Activated naive CD8-positive, alpha-beta T cell (primary cell): ENCODE results near the gene HSPA12A.

Experiments
- H3K27ac Mint-ChIP-seq: one replicate; pipeline ENCODE4 v1.8.0; 2021; ENCODE audit warnings: mixed read lengths
- H3K27me3 Mint-ChIP-seq: one replicate; pipeline ENCODE4 v1.8.0; 2021; ENCODE audit warnings: mixed read lengths
- H3K36me3 Mint-ChIP-seq: one replicate; pipeline ENCODE4 v1.8.0; 2021; ENCODE audit warnings: mixed read lengths
- H3K4me1 Mint-ChIP-seq: one replicate; pipeline ENCODE4 v1.8.0; 2021; ENCODE audit warnings: low read depth, mixed read lengths
- H3K4me3 Mint-ChIP-seq: one replicate; pipeline ENCODE4 v1.8.0; 2021; ENCODE audit warnings: mild to moderate bottlenecking, mixed read lengths
- H3K9me3 Mint-ChIP-seq: one replicate; pipeline ENCODE4 v1.8.0; 2021; ENCODE audit warnings: low read depth, mixed read lengths

HSPA12A gene

GRCh38 chr10:116688741-116689495, 53.4 kb downstream of the HSPA12A start:
- no peak overlapping the region for H3K4me3 Mint-ChIP-seq
- H3K9me3 Mint-ChIP-seq = no peaks in the 10 kb centered on the region
- peaks cover 17% of the 10 kb centered on the region for H3K27me3 Mint-ChIP-seq
- no peak overlapping the region for H3K27ac Mint-ChIP-seq
- H3K4me1 Mint-ChIP-seq = no peaks in the 10 kb centered on the region
- H3K36me3 Mint-ChIP-seq = no peaks in the 10 kb centered on the region

- Mint-ChIP-seq H3K27ac (no peak overlapping the region), H3K36me3 (no peaks in the 10 kb centered on the region), H3K27me3 (peaks cover 17% of the 10 kb centered on the region), H3K4me1 (no peaks in the 10 kb centered on the region), H3K4me3 (no peak overlapping the region), H3K9me3 (no peaks in the 10 kb centered on the region)
Measured at GRCh38 chr10:116688241-116688711, 54.1 kb downstream of the HSPA12A start.

- no peaks in the 10 kb centered on the region for H3K9me3 Mint-ChIP-seq
- H3K4me3 Mint-ChIP-seq = no peak overlapping the region
- H3K27me3 Mint-ChIP-seq = peaks cover 20% of the 10 kb centered on the region
- no peaks in the 10 kb centered on the region for H3K4me1 Mint-ChIP-seq
- no peak overlapping the region for H3K27ac Mint-ChIP-seq
- no peaks in the 10 kb centered on the region for H3K36me3 Mint-ChIP-seq
Measured at GRCh38 chr10:116687633-116688032, 54.7 kb downstream of the HSPA12A start.

- H3K9me3 Mint-ChIP-seq = no peaks in the 10 kb centered on the region
- H3K4me1 Mint-ChIP-seq = no peaks in the 10 kb centered on the region
- no peak overlapping the region for H3K4me3 Mint-ChIP-seq
- no peak overlapping the region for H3K27ac Mint-ChIP-seq
- no peaks in the 10 kb centered on the region for H3K36me3 Mint-ChIP-seq
- H3K27me3 Mint-ChIP-seq = peaks cover 20% of the 10 kb centered on the region
Measured at GRCh38 chr10:116686632-116687031, 55.7 kb downstream of the HSPA12A start.

- Mint-ChIP-seq H3K4me3 (no peak overlapping the region), H3K4me1 (no peaks in the 10 kb centered on the region), H3K27me3 (peaks cover 19% of the 10 kb centered on the region), H3K27ac (no peak overlapping the region), H3K36me3 (no peaks in the 10 kb centered on the region), H3K9me3 (no peaks in the 10 kb centered on the region)
Measured at GRCh38 chr10:116685807-116686206, 56.6 kb downstream of the HSPA12A start.

GRCh38 chr10:116684781-116685180, 57.6 kb downstream of the HSPA12A start:
- Mint-ChIP-seq H3K36me3 (no peaks in the 10 kb centered on the region), H3K4me1 (no peaks in the 10 kb centered on the region), H3K27ac (no peak overlapping the region), H3K27me3 (peaks cover 19% of the 10 kb centered on the region), H3K4me3 (no peak overlapping the region), H3K9me3 (no peaks in the 10 kb centered on the region)

GRCh38 chr10:116683821-116684220, 58.5 kb downstream of the HSPA12A start:
- no peaks in the 10 kb centered on the region for H3K4me1 Mint-ChIP-seq
- no peaks in the 10 kb centered on the region for H3K36me3 Mint-ChIP-seq
- H3K27ac Mint-ChIP-seq = no peak overlapping the region
- H3K27me3 Mint-ChIP-seq = peaks cover 15% of the 10 kb centered on the region
- H3K9me3 Mint-ChIP-seq = no peaks in the 10 kb centered on the region
- no peak overlapping the region for H3K4me3 Mint-ChIP-seq

- no peak overlapping the region for H3K27ac Mint-ChIP-seq
- no peak overlapping the region for H3K4me3 Mint-ChIP-seq
- H3K36me3 Mint-ChIP-seq = no peaks in the 10 kb centered on the region
- H3K4me1 Mint-ChIP-seq = no peaks in the 10 kb centered on the region
- no peaks in the 10 kb centered on the region for H3K9me3 Mint-ChIP-seq
- H3K27me3 Mint-ChIP-seq = peaks cover 15% of the 10 kb centered on the region
Measured at GRCh38 chr10:116683166-116683565, 59.2 kb downstream of the HSPA12A start.

GRCh38 chr10:116679351-116679750, 63.0 kb downstream of the HSPA12A start:
- no peaks in the 10 kb centered on the region for H3K36me3 Mint-ChIP-seq
- H3K4me3 Mint-ChIP-seq = no peak overlapping the region
- H3K27ac Mint-ChIP-seq = no peak overlapping the region
- peaks cover 14% of the 10 kb centered on the region for H3K27me3 Mint-ChIP-seq
- no peaks in the 10 kb centered on the region for H3K4me1 Mint-ChIP-seq
- no peaks in the 10 kb centered on the region for H3K9me3 Mint-ChIP-seq

- no peaks in the 10 kb centered on the region for H3K36me3 Mint-ChIP-seq
- H3K4me3 Mint-ChIP-seq = no peak overlapping the region
- peaks cover 12% of the 10 kb centered on the region for H3K27me3 Mint-ChIP-seq
- no peak overlapping the region for H3K27ac Mint-ChIP-seq
- H3K9me3 Mint-ChIP-seq = no peaks in the 10 kb centered on the region
- H3K4me1 Mint-ChIP-seq = no peaks in the 10 kb centered on the region
Measured at GRCh38 chr10:116676633-116677032, 65.7 kb downstream of the HSPA12A start.

- no peak overlapping the region for H3K4me3 Mint-ChIP-seq
- H3K36me3 Mint-ChIP-seq = no peaks in the 10 kb centered on the region
- H3K4me1 Mint-ChIP-seq = no peaks in the 10 kb centered on the region
- H3K27me3 Mint-ChIP-seq = peaks cover 10% of the 10 kb centered on the region
- H3K27ac Mint-ChIP-seq = no peak overlapping the region
- H3K9me3 Mint-ChIP-seq = no peaks in the 10 kb centered on the region
Measured at GRCh38 chr10:116676118-116676517, 66.2 kb downstream of the HSPA12A start.

GRCh38 chr10:116674901-116675423, 67.4 kb downstream of the HSPA12A start:
- H3K36me3 Mint-ChIP-seq = no peaks in the 10 kb centered on the region

GRCh38 chr10:116673866-116674265, 68.5 kb downstream of the HSPA12A start:
- H3K4me1 Mint-ChIP-seq = no peaks in the 10 kb centered on the region
- H3K27ac Mint-ChIP-seq = no peak overlapping the region
- H3K36me3 Mint-ChIP-seq = no peaks in the 10 kb centered on the region
- H3K9me3 Mint-ChIP-seq = no peaks in the 10 kb centered on the region
- H3K4me3 Mint-ChIP-seq = no peak overlapping the region
- peaks cover 18% of the 10 kb centered on the region for H3K27me3 Mint-ChIP-seq

More at GRCh38 chr10:116674901-116675423, 67.4 kb downstream of the HSPA12A start:
- no peaks in the 10 kb centered on the region for H3K9me3 Mint-ChIP-seq
- peaks cover 15% of the 10 kb centered on the region for H3K27me3 Mint-ChIP-seq
- H3K4me1 Mint-ChIP-seq = no peaks in the 10 kb centered on the region
- no peak overlapping the region for H3K27ac Mint-ChIP-seq
- H3K4me3 Mint-ChIP-seq = no peak overlapping the region

- Mint-ChIP-seq H3K4me3 (no peak overlapping the region), H3K27ac (no peak overlapping the region), H3K27me3 (peaks cover 16% of the 10 kb centered on the region), H3K36me3 (no peaks in the 10 kb centered on the region), H3K4me1 (no peaks in the 10 kb centered on the region), H3K9me3 (no peaks in the 10 kb centered on the region)
Measured at GRCh38 chr10:116672891-116673290, 69.5 kb downstream of the HSPA12A start.

GRCh38 chr10:116671274-116671926, 71.0 kb downstream of the HSPA12A start:
- Mint-ChIP-seq H3K36me3 (no peaks in the 10 kb centered on the region), H3K9me3 (no peaks in the 10 kb centered on the region), H3K4me1 (no peaks in the 10 kb centered on the region), H3K27ac (no peak overlapping the region), H3K27me3 (peaks cover 21% of the 10 kb centered on the region), H3K4me3 (no peak overlapping the region)
